SK-N-SH (cell line): ENCODE data around the gene DCUN1D3. TPM values are rescaled to one million over a fixed set of nuclear protein-coding genes. Genes with fewer than 3 reads are reported as not detected.

Experiments used
- CTCF ChIA-PET: fragments of 300-600, 350-600 bp; formaldehyde crosslinking; extraction: SDS; loops from one replicate; lab custom pipeline; 2021; lab: Yijun Ruan, JAX
- POLR2A ChIA-PET: fragments of 350-600 bp; sonication (Branson Sonifier 250); formaldehyde crosslinking; extraction: SDS; loops from one replicate; lab custom pipeline; 2020; ENCODE audit warnings: antibody characterized with exemption, inconsistent platforms; lab: Yijun Ruan, JAX
- DNase-seq: peaks from one replicate; pipeline ENCODE4 v3.0.0; 2012
- H2AFZ ChIP-seq: fragments of 200-600 bp; sonication (generic); 2 replicates; pipeline ENCODE4 v1.8.1; 2016; ENCODE audit warnings: antibody characterized with exemption, mild to moderate bottlenecking, low read depth
- H3F3A ChIP-seq: fragments of 200-600 bp; sonication (generic); replicated peaks from 2 replicates; pipeline ENCODE3; 2016; ENCODE audit warnings: antibody characterized with exemption, mild to moderate bottlenecking; ENCODE audit not compliant: insufficient read depth
- H3K27ac ChIP-seq, 2 experiments: fragments of 200-500 bp in 1 of 2; fragments of 200-600 bp in 1 of 2; sonication (Bioruptor generic) in 1 of 2; sonication (generic), shearing (Covaris generic) in 1 of 2; 2 replicates each; pipeline versions ENCODE4 v1.5.1 to v1.6.1; 2014 to 2016; ENCODE audit warnings: low read depth in 2 of 2, inconsistent platforms in 1 of 2, low read length in 1 of 2, mild to moderate bottlenecking in 1 of 2, mixed read lengths in 1 of 2
- H3K27me3 ChIP-seq: fragments of 200-600 bp; sonication (generic), shearing (Covaris generic); 2 replicates; pipeline ENCODE4 v1.6.1; 2016; ENCODE audit warnings: mixed run types; ENCODE audit not compliant: insufficient read depth
- H3K36me3 ChIP-seq, 2 experiments: fragments of 200-500 bp in 1 of 2; fragments of 200-600 bp in 1 of 2; sonication (Bioruptor generic) in 1 of 2; sonication (generic) in 1 of 2; replicated peaks in 1 of 2; 2 replicates each; pipeline versions ENCODE3 to v1.5.1; 2014 to 2016; ENCODE audit warnings: low read length in 1 of 2, mild to moderate bottlenecking in 1 of 2; ENCODE audit not compliant: insufficient read depth in 2 of 2, control insufficient read depth in 1 of 2
- H3K4me1 ChIP-seq, 2 experiments: fragments of 200-500 bp in 1 of 2; fragments of 200-600 bp in 1 of 2; sonication (Bioruptor generic) in 1 of 2; sonication (generic), shearing (Covaris generic) in 1 of 2; 2 replicates each; pipeline versions ENCODE4 v1.5.1 to v1.6.1; 2014 to 2016; ENCODE audit warnings: low read depth in 1 of 2, low read length in 1 of 2, mixed run types in 1 of 2; ENCODE audit not compliant: insufficient read depth in 2 of 2, control insufficient read depth in 1 of 2
- H3K4me2 ChIP-seq: fragments of 200-600 bp; sonication (generic), shearing (Covaris generic); 2 replicates; pipeline ENCODE4 v1.6.1; 2017; ENCODE audit warnings: mixed run types
- H3K4me3 ChIP-seq, 2 experiments: fragments of 200-500 bp in 1 of 2; fragments of 200-600 bp in 1 of 2; sonication (Bioruptor generic) in 1 of 2; sonication (generic), shearing (Covaris generic) in 1 of 2; 2 replicates each; pipeline versions ENCODE4 v1.5.1 to v1.8.1; 2014 to 2016; ENCODE audit warnings: low read depth in 2 of 2, inconsistent platforms in 1 of 2, low read length in 1 of 2, mild to moderate bottlenecking in 1 of 2, mixed read lengths in 1 of 2, moderate library complexity in 1 of 2
- H3K79me2 ChIP-seq: fragments of 200-600 bp; sonication (generic); 2 replicates; pipeline ENCODE4 v1.8.1; 2017; ENCODE audit warnings: mild to moderate bottlenecking; ENCODE audit not compliant: insufficient read depth
- H3K9ac ChIP-seq: fragments of 200-600 bp; sonication (generic); 2 replicates; pipeline ENCODE4 v1.6.1; 2017; ENCODE audit warnings: mixed run types
- H3K9me2 ChIP-seq: fragments of 200-600 bp; sonication (generic); 2 replicates; pipeline ENCODE4 v1.6.1; 2017; ENCODE audit warnings: mixed run types
- H3K9me3 ChIP-seq: fragments of 200-600 bp; sonication (generic); 2 replicates; pipeline ENCODE4 v1.6.1; 2017; ENCODE audit warnings: mixed run types, mild to moderate bottlenecking, moderate library complexity
- H4K20me1 ChIP-seq: fragments of 200-600 bp; sonication (generic); 2 replicates; pipeline ENCODE4 v1.6.1; 2017; ENCODE audit warnings: mild to moderate bottlenecking, mixed run types; ENCODE audit not compliant: insufficient read depth
- CHD2 ChIP-seq: fragments of 150-350 bp; IDR thresholded peaks from 2 replicates; pipeline ENCODE4 v1.6.1; 2018; ENCODE audit warnings: low read length; ENCODE audit not compliant: partially characterized antibody
- FOXJ3 ChIP-seq: sonication (generic); formaldehyde crosslinking; IDR thresholded peaks from 2 replicates; pipeline ENCODE4 v1.5.1; 2020; ENCODE audit warnings: mild to moderate bottlenecking, missing genetic modification reagents
- GATA2 ChIP-seq: sonication (generic); formaldehyde crosslinking; IDR thresholded peaks from 2 replicates; pipeline ENCODE4 v1.5.0; 2020; ENCODE audit warnings: mild to moderate bottlenecking, missing genetic modification reagents
- JUND ChIP-seq: IDR thresholded peaks from 2 replicates; pipeline ENCODE4 v1.4.0; 2012
- MEF2A ChIP-seq: IDR thresholded peaks from 2 replicates; pipeline ENCODE4 v1.4.0; 2012; ENCODE audit warnings: low read depth, borderline replicate concordance
- MXI1 ChIP-seq: IDR thresholded peaks from 2 replicates; pipeline ENCODE4 v1.6.1; 2012; ENCODE audit warnings: mild to moderate bottlenecking, low read depth, low read length, improper control_type of control experiment
- RCOR1 ChIP-seq: fragments of 150-350 bp; IDR thresholded peaks from 2 replicates; pipeline ENCODE4 v1.6.1; 2017; ENCODE audit warnings: antibody characterized with exemption, low read length
- RXRA ChIP-seq: IDR thresholded peaks from 2 replicates; pipeline ENCODE4 v1.4.0; 2012; ENCODE audit warnings: low read depth, mild to moderate bottlenecking, borderline replicate concordance
- TCF12 ChIP-seq: IDR thresholded peaks from 2 replicates; pipeline ENCODE4 v1.4.0; 2012
- TEAD4 ChIP-seq: IDR thresholded peaks from 2 replicates; pipeline ENCODE4 v1.4.0; 2012; ENCODE audit warnings: mild to moderate bottlenecking, borderline replicate concordance; ENCODE audit not compliant: insufficient read depth
- WGBS: methylation state at CpG from one replicate; pipeline ENCODE4 v1.1.6; 2017; ENCODE audit warnings: low lambda C conversion rate; 5-methylcytosine and 5-hydroxymethylcytosine counted together
- polyA plus RNA-seq, 3 experiments: library from polyadenylated mRNA; depleted of rRNA; stranded (reverse); fragments of >200 nt; gene quantifications; 2 replicates each; pipeline ENCODE4 v1.2.3, GENCODE V29; 2012
- TF ChIP-seq, protein P1 (sequence below): fragments of 200-600 bp; sonication (generic); IDR thresholded peaks from 2 replicates; pipeline ENCODE4 v1.6.1; 2017; ENCODE audit warnings: antibody characterized with exemption, mild to moderate bottlenecking, moderate library complexity
- TF ChIP-seq, protein P2 (sequence below): IDR thresholded peaks from 2 replicates; pipeline ENCODE4; 2012
- TF ChIP-seq, protein P3 (sequence below): IDR thresholded peaks from 2 replicates; pipeline ENCODE4 v1.4.0; 2012; ENCODE audit warnings: low read depth, borderline replicate concordance
- TF ChIP-seq, protein P4 (sequence below): IDR thresholded peaks from 2 replicates; pipeline ENCODE4 v1.4.0; 2012; ENCODE audit warnings: low read depth, borderline replicate concordance
- TF ChIP-seq, protein P5 (sequence below): IDR thresholded peaks from 2 replicates; pipeline ENCODE4 v1.4.0; 2012; ENCODE audit warnings: low read depth

The DCUN1D3 gene
- polyA plus RNA-seq, 1 of the 3 experiments (the other 2 are of a cell fraction): 4.7 TPM

DNA sequence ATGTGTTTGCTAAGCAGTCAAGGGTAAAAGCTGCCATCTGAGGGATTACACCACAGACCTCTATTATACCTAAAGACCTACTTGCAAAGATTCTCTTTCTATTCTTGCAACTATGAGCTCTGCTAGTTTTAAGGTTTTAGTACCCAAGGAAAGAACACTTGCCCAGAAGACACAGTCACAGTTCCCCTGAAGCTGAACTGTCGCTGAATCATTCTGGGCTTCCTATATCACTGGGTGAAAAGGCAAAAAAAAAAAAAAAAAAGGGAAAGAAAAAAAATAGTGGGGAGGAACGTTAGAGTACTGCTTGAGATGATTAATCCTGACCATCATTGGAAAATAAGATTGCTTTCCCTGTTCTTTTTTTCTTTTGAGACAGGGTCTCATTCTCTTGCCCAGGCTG is 38.3 kb upstream of the DCUN1D3 start:
- Histone ChIP-seq H3K9me2 (no peaks in the 10 kb centered on the region), H3K27ac (no peak overlapping the region)
- POLR2A ChIA-PET: interaction anchor here (0.7 kb wide), 1 partner anchor 1278 kb away, joined by 4 read pairs; no protein-coding TSS in a partner anchor

More for the DNA sequence above, 38.3 kb upstream of the DCUN1D3 start:
- no peak overlapping the region for H2AFZ ChIP-seq
- no peaks in the 10 kb centered on the region; a peak in 1 of 4 replicates for H3K4me1 ChIP-seq
- no peak for DNase-seq
- CTCF ChIA-PET: interaction anchor here (1.6 kb wide), 1 partner anchor 10 kb away, joined by 4 read pairs; no protein-coding TSS in a partner anchor
- no peak overlapping the region for H3K9ac ChIP-seq
- no peak overlapping the region for H3K4me3 ChIP-seq
- H4K20me1 ChIP-seq: no peaks in the 10 kb centered on the region
- H3K27me3 ChIP-seq: no peaks in the 10 kb centered on the region
- H3K9me3 ChIP-seq: no peaks in the 10 kb centered on the region
- H3K36me3 ChIP-seq: no peaks in the 10 kb centered on the region
- no peak overlapping the region for H3K4me2 ChIP-seq
- WGBS: 34% methylated on average over 2 of the region's 2 CpGs
- no peaks in the 10 kb centered on the region for H3F3A ChIP-seq
- TF ChIP-seq, protein P1, sequence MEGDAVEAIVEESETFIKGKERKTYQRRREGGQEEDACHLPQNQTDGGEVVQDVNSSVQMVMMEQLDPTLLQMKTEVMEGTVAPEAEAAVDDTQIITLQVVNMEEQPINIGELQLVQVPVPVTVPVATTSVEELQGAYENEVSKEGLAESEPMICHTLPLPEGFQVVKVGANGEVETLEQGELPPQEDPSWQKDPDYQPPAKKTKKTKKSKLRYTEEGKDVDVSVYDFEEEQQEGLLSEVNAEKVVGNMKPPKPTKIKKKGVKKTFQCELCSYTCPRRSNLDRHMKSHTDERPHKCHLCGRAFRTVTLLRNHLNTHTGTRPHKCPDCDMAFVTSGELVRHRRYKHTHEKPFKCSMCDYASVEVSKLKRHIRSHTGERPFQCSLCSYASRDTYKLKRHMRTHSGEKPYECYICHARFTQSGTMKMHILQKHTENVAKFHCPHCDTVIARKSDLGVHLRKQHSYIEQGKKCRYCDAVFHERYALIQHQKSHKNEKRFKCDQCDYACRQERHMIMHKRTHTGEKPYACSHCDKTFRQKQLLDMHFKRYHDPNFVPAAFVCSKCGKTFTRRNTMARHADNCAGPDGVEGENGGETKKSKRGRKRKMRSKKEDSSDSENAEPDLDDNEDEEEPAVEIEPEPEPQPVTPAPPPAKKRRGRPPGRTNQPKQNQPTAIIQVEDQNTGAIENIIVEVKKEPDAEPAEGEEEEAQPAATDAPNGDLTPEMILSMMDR: no peak
- TF ChIP-seq RCOR1 (no peak), JUND (no peak), FOXJ3 (CRISPR knock-in tag) (no peak), MXI1 (no peak), TCF12 (no peak), RXRA (no peak), CHD2 (no peak), MEF2A (no peak), GATA2 (no peak), TEAD4 (no peak)
- TF ChIP-seq, protein P2, sequence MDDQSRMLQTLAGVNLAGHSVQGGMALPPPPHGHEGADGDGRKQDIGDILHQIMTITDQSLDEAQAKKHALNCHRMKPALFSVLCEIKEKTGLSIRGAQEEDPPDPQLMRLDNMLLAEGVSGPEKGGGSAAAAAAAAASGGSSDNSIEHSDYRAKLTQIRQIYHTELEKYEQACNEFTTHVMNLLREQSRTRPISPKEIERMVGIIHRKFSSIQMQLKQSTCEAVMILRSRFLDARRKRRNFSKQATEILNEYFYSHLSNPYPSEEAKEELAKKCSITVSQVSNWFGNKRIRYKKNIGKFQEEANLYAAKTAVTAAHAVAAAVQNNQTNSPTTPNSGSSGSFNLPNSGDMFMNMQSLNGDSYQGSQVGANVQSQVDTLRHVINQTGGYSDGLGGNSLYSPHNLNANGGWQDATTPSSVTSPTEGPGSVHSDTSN: no peak
- TF ChIP-seq, protein P3, sequence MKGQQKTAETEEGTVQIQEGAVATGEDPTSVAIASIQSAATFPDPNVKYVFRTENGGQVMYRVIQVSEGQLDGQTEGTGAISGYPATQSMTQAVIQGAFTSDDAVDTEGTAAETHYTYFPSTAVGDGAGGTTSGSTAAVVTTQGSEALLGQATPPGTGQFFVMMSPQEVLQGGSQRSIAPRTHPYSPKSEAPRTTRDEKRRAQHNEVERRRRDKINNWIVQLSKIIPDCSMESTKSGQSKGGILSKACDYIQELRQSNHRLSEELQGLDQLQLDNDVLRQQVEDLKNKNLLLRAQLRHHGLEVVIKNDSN: no peak
- TF ChIP-seq, protein P4, sequence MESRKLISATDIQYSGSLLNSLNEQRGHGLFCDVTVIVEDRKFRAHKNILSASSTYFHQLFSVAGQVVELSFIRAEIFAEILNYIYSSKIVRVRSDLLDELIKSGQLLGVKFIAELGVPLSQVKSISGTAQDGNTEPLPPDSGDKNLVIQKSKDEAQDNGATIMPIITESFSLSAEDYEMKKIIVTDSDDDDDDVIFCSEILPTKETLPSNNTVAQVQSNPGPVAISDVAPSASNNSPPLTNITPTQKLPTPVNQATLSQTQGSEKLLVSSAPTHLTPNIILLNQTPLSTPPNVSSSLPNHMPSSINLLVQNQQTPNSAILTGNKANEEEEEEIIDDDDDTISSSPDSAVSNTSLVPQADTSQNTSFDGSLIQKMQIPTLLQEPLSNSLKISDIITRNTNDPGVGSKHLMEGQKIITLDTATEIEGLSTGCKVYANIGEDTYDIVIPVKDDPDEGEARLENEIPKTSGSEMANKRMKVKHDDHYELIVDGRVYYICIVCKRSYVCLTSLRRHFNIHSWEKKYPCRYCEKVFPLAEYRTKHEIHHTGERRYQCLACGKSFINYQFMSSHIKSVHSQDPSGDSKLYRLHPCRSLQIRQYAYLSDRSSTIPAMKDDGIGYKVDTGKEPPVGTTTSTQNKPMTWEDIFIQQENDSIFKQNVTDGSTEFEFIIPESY: no peak
- TF ChIP-seq, protein P5, sequence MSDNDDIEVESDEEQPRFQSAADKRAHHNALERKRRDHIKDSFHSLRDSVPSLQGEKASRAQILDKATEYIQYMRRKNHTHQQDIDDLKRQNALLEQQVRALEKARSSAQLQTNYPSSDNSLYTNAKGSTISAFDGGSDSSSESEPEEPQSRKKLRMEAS: no peak
- H3K79me2 ChIP-seq: no peaks in the 10 kb centered on the region
